MM.1S (cell line): ENCODE data around the gene MPDU1.

Experiments
- EZH2 ChIP-seq: fragments of 300-600 bp; sonication (generic); optimal IDR thresholded peaks from 2 replicates; pipeline ENCODE3; 2017; ENCODE audit warnings: low read depth, mild to moderate bottlenecking, antibody characterized with exemption, low read length, mixed read lengths
- EZH2phosphoT487 ChIP-seq: fragments of 300-600 bp; sonication (generic); IDR thresholded peaks from 2 replicates; pipeline ENCODE4 v1.6.1; 2018; ENCODE audit warnings: antibody characterized with exemption, low read length
- TF ChIP-seq, protein P1 (sequence below): fragments of 300-600 bp; sonication (generic); IDR thresholded peaks from 2 replicates; pipeline ENCODE4 v1.5.1; 2016; ENCODE audit warnings: antibody characterized with exemption, low read length, mixed read lengths

DNA sequence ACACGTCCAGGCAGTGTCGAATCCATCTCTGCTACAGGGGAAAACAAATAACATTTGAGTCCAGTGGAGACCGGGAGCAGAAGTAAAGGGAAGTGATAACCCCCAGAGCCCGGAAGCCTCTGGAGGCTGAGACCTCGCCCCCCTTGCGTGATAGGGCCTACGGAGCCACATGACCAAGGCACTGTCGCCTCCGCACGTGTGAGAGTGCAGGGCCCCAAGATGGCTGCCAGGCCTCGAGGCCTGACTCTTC, 11.4 kb upstream of the MPDU1 start:
- TF ChIP-seq, protein P1, sequence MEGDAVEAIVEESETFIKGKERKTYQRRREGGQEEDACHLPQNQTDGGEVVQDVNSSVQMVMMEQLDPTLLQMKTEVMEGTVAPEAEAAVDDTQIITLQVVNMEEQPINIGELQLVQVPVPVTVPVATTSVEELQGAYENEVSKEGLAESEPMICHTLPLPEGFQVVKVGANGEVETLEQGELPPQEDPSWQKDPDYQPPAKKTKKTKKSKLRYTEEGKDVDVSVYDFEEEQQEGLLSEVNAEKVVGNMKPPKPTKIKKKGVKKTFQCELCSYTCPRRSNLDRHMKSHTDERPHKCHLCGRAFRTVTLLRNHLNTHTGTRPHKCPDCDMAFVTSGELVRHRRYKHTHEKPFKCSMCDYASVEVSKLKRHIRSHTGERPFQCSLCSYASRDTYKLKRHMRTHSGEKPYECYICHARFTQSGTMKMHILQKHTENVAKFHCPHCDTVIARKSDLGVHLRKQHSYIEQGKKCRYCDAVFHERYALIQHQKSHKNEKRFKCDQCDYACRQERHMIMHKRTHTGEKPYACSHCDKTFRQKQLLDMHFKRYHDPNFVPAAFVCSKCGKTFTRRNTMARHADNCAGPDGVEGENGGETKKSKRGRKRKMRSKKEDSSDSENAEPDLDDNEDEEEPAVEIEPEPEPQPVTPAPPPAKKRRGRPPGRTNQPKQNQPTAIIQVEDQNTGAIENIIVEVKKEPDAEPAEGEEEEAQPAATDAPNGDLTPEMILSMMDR: no peak
- TF ChIP-seq EZH2: no peak
- no peak for TF ChIP-seq EZH2phosphoT487
